ENCODE measurements around the gene GALNT13. TPM values are rescaled to one million over a fixed set of nuclear protein-coding genes. Genes with fewer than 3 reads are reported as not detected.

Gene GALNT13
- total RNA-seq, 2 donors from 2014 or later, result 0.33 to 5.7 TPM

DNA sequence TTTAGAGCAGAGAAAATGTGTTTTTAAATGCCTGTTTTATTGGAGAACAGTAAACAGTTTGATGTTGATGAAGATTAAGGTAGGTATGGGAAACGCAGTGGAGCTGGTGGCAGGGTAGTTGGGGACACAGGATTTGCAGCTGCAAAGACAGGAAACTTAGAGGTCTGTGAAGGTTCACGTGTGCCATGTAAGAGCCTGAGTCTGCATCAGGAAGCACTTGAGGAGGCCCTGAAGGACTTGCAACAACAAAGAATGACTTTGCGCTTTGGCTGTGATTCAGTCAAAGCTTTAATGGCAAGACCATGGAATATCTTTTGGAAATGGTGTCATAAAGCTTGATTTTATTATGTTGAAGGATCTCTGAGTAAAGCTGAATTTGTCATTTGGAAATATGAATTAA lies 479.2 kb downstream of the GALNT13 start:
- no peaks in the 10 kb centered on the region for H3K36me3 ChIP-seq (replicated peaks in 1 of 2; ENCODE audit: insufficient read depth in 1 of 2, low read depth in 2 of 2)
- WGBS, 2 donors, result 39 to 49% methylated on average over 3 of the region's 3 CpGs
- DNase-seq, result no peak
- intact Hi-C loops (cut with DNase I), result no loop called here
- no peak overlapping the region for H3K27ac ChIP-seq
- no peak overlapping the region for H3K4me3 ChIP-seq
- H3K27me3 ChIP-seq, result no peaks in the 10 kb centered on the region
- no peaks in the 10 kb centered on the region for H3K9me3 ChIP-seq
- no peak for ATAC-seq
- TF ChIP-seq, protein P1, sequence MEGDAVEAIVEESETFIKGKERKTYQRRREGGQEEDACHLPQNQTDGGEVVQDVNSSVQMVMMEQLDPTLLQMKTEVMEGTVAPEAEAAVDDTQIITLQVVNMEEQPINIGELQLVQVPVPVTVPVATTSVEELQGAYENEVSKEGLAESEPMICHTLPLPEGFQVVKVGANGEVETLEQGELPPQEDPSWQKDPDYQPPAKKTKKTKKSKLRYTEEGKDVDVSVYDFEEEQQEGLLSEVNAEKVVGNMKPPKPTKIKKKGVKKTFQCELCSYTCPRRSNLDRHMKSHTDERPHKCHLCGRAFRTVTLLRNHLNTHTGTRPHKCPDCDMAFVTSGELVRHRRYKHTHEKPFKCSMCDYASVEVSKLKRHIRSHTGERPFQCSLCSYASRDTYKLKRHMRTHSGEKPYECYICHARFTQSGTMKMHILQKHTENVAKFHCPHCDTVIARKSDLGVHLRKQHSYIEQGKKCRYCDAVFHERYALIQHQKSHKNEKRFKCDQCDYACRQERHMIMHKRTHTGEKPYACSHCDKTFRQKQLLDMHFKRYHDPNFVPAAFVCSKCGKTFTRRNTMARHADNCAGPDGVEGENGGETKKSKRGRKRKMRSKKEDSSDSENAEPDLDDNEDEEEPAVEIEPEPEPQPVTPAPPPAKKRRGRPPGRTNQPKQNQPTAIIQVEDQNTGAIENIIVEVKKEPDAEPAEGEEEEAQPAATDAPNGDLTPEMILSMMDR (IDR thresholded peaks at IDR 0.05), result no peak
- TF ChIP-seq POLR2A (IDR thresholded peaks at IDR 0.05), result no peak
- H3K4me1 ChIP-seq, result no peaks in the 10 kb centered on the region

GRCh38 chr2:154361276-154361675 lies 489.6 kb downstream of the GALNT13 start:
- H3K36me3 ChIP-seq (replicated peaks in 1 of 2; ENCODE audit: insufficient read depth in 1 of 2, low read depth in 2 of 2), result no peaks in the 10 kb centered on the region
- DNase-seq, result no peak
- no peak overlapping the region for H3K4me3 ChIP-seq
- TF ChIP-seq POLR2A (IDR thresholded peaks at IDR 0.05), result no peak
- TF ChIP-seq, protein P1 (IDR thresholded peaks at IDR 0.05), result no peak
- intact Hi-C loops (cut with DNase I), result no loop called here
- 60 to 72% methylated on average over 2 of the region's 2 CpGs for WGBS, 2 donors
- no peak for ATAC-seq
- no peak overlapping the region for H3K27ac ChIP-seq
- no peaks in the 10 kb centered on the region for H3K9me3 ChIP-seq
- no peaks in the 10 kb centered on the region for H3K4me1 ChIP-seq
- no peaks in the 10 kb centered on the region for H3K27me3 ChIP-seq

DNA sequence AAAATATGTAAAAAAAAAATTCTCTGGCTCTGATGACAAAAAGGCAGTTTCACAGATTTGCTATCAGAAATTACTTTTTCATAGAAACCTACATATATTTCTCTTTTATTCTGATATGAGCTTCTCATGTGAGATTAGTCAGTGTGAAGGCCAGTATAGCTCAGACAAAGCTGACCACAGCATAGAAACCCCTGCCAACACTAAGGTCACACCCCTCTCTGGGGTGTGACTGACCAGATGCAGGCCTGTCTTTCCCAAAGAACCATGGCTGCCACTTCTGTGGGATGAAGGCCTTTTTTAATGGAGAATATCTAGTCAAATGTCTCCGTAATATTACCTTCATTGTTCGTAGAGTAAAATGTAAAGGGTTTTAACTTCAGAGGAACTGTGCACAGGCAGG lies 496.4 kb downstream of the GALNT13 start:
- DNase-seq, result no peak
- no peak for ATAC-seq
- H3K4me1 ChIP-seq, result no peaks in the 10 kb centered on the region
- no peaks in the 10 kb centered on the region for H3K9me3 ChIP-seq
- no peak for TF ChIP-seq POLR2A (IDR thresholded peaks at IDR 0.05)
- TF ChIP-seq, protein P1 (IDR thresholded peaks at IDR 0.05), result no peak
- no peaks in the 10 kb centered on the region for H3K27me3 ChIP-seq
- H3K36me3 ChIP-seq (replicated peaks in 1 of 2; ENCODE audit: insufficient read depth in 1 of 2, low read depth in 2 of 2), result no peaks in the 10 kb centered on the region
- 62 to 82% methylated on average over 2 of the region's 2 CpGs for WGBS, 2 donors
- H3K27ac ChIP-seq, result no peak overlapping the region
- H3K4me3 ChIP-seq, result no peak overlapping the region
- intact Hi-C loops (cut with DNase I), result no loop called here

DNA sequence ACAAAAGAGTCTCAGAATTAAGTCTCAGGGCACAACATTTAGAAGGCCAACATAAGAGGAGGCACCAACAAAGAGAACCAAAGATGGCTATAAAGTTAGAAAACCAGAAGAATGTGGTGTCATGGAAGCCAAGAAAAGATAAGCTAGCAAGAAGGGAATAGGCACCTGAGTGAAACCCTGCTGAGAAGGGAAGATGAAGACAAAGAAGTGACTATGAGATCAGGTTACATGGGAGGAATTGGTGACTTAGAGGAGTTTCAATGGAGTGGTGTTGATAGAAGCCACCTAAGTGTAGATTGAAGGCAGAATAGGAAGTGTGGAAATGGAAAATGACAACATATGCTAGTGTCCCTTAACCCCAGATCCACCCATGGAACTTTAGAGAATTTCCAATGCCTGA lies 499.2 kb downstream of the GALNT13 start:
- ATAC-seq (no peak), DNase-seq (no peak)
- no peaks in the 10 kb centered on the region for H3K36me3 ChIP-seq (replicated peaks in 1 of 2; ENCODE audit: insufficient read depth in 1 of 2, low read depth in 2 of 2)
- H3K4me1 ChIP-seq, result no peaks in the 10 kb centered on the region
- H3K4me3 ChIP-seq, result no peak overlapping the region
- intact Hi-C loops (cut with DNase I), result no loop called here
- TF ChIP-seq, protein P1 (IDR thresholded peaks at IDR 0.05), result no peak
- TF ChIP-seq POLR2A (IDR thresholded peaks at IDR 0.05), result no peak
- H3K9me3 ChIP-seq, result no peaks in the 10 kb centered on the region
- no peak overlapping the region for H3K27ac ChIP-seq
- no peaks in the 10 kb centered on the region for H3K27me3 ChIP-seq

DNA sequence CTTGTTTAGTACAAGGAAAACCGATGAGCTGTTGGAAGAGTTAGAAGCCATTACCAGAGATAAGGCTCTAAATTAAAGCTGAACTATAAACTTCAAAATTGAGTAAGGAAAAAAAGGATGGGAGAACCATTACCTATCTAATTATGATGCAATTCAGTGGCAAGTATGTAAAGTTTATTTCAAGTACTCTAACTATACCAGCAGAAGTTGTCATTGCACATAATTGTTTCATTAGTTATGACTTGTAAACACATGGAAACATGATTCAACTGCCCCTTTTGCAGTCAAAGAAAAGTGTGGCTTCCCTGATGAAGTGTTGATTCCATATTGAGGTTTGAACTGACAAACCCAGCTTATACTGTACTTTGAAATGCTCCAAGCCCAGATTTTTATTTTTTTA lies 502.7 kb downstream of the GALNT13 start:
- Histone ChIP-seq H3K27ac (no peak overlapping the region), H3K9me3 (no peaks in the 10 kb centered on the region), H3K36me3 (replicated peaks in 1 of 2; ENCODE audit: insufficient read depth in 1 of 2, low read depth in 2 of 2) (no peaks in the 10 kb centered on the region), H3K4me3 (no peak overlapping the region), H3K27me3 (no peaks in the 10 kb centered on the region), H3K4me1 (no peaks in the 10 kb centered on the region)
- DNase-seq (no peak), ATAC-seq (no peak)
- TF ChIP-seq, protein P1 (IDR thresholded peaks at IDR 0.05), result no peak
- TF ChIP-seq POLR2A (IDR thresholded peaks at IDR 0.05), result no peak
- 38 to 43% methylated on average over 1 of the region's 1 CpG for WGBS, 2 donors
- intact Hi-C loops (cut with DNase I), result no loop called here
